ENCODE data around the gene METAP2. TPM values are rescaled to one million over a fixed set of nuclear protein-coding genes. Genes with fewer than 3 reads are reported as not detected.

The METAP2 gene
- total RNA-seq, 1 donor from 2014 or later = 44.8 TPM

DNA sequence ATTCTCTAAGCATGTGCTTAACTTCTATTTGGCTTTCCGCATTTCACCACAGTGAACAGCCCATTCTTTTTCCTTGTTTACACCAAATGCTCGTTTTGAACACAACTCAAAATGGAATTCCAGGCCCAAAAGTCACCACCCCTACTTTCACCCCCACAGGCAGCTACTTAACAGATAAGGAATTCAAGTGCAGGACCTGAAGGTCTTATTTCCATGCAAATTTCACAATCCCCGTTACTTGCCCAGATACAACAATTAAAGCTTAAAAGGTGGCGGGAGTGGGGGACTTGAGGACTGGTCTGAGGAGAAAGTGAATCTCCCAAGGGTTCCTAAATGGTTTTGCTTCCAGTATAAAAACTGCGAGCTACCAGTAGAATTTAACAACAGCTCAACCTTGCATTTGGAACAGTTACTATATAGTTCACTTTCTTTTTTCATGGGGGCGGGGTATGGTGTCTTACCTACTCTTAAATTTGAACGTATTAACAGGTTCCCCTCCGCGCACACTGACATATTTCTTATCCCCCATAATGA lies 73.6 kb downstream of the METAP2 start:
- FAIRE-seq (no peak), DNase-seq (ENCODE audit: low read depth) (peak; percentile 25)
- Histone ChIP-seq H3K27me3 (ENCODE audit: control insufficient read depth, insufficient read depth, low read length) (peaks cover 23% of the 10 kb centered on the region), H3K36me3 (ENCODE audit: control insufficient read depth, insufficient read depth, low read length) (no peaks in the 10 kb centered on the region), H3K4me3 (ENCODE audit: low read depth, low read length) (peak overlapping the region; percentile 36)
- TF ChIP-seq, protein P1, sequence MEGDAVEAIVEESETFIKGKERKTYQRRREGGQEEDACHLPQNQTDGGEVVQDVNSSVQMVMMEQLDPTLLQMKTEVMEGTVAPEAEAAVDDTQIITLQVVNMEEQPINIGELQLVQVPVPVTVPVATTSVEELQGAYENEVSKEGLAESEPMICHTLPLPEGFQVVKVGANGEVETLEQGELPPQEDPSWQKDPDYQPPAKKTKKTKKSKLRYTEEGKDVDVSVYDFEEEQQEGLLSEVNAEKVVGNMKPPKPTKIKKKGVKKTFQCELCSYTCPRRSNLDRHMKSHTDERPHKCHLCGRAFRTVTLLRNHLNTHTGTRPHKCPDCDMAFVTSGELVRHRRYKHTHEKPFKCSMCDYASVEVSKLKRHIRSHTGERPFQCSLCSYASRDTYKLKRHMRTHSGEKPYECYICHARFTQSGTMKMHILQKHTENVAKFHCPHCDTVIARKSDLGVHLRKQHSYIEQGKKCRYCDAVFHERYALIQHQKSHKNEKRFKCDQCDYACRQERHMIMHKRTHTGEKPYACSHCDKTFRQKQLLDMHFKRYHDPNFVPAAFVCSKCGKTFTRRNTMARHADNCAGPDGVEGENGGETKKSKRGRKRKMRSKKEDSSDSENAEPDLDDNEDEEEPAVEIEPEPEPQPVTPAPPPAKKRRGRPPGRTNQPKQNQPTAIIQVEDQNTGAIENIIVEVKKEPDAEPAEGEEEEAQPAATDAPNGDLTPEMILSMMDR (IDR thresholded peaks at IDR 0.05; ENCODE audit: insufficient read depth, low read length, severe bottlenecking) = no peak

- TF ChIP-seq, protein P1 (IDR thresholded peaks at IDR 0.05; ENCODE audit: insufficient read depth, low read length, severe bottlenecking) = no peak
- no peak for FAIRE-seq
- H3K4me3 ChIP-seq (ENCODE audit: low read depth, low read length) = peak overlapping the region; percentile 36
- peaks cover 23% of the 10 kb centered on the region for H3K27me3 ChIP-seq (ENCODE audit: control insufficient read depth, insufficient read depth, low read length)
- DNase-seq (ENCODE audit: low read depth) = no peak
- H3K36me3 ChIP-seq (ENCODE audit: control insufficient read depth, insufficient read depth, low read length) = no peaks in the 10 kb centered on the region
Measured at GRCh38 chr12:95548056-95548538, 74.1 kb downstream of the METAP2 start.

DNA sequence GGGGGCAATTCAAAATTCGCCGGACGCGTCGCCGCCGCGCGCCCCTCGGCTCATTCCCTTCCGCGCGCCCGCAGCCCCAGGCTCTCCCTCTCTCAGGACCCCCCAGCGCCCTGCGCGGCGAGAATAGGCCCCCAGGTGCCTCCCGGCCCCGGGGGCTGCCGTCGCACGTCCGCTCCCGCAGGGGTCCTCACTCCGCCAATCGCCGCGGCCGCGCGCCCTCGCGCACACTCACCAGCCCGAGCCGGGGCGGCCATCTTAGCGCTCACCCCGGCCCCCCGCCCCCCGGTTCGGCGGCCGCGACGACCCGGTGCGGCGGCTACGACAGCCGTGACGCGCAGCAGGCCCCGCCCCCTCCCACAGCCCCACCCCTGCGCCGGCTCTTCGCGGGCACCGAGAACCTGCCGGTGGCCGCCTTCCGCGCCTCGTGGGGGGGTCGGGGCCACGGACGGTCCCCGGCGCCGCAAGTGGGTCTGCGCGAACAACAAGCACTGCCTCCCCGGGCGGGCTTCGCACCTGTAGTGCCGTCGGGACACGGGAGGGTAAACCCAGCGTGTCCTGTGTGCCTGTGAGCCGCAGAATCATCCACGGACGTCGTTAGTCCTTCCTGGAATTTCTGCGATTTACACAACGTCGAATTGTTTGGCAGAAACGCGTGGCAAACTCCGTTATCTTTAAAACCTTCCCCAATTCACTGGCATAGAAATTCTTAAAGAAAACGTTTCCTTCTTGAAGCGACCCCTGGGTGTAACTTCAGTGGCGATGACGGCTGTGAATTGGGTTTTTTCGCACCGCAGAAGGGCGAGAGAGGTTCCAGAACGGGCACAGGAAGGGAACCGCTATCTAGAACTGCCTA lies 74.8 kb downstream of the METAP2 start:
- TF ChIP-seq, protein P1 (IDR thresholded peaks at IDR 0.05; ENCODE audit: insufficient read depth, low read length, severe bottlenecking) = no peak
- no peak for FAIRE-seq

GRCh38 chr12:95549392-95550084 lies 75.6 kb downstream of the METAP2 start:
- H3K27me3 ChIP-seq (ENCODE audit: control insufficient read depth, insufficient read depth, low read length) = peaks cover 23% of the 10 kb centered on the region
- FAIRE-seq (no peak), DNase-seq (ENCODE audit: low read depth) (no peak)
- no peaks in the 10 kb centered on the region for H3K36me3 ChIP-seq (ENCODE audit: control insufficient read depth, insufficient read depth, low read length)
- TF ChIP-seq, protein P1 (IDR thresholded peaks at IDR 0.05; ENCODE audit: insufficient read depth, low read length, severe bottlenecking) = no peak
- H3K4me3 ChIP-seq (ENCODE audit: low read depth, low read length) = no peak overlapping the region

More for the DNA sequence above, 74.8 kb downstream of the METAP2 start:
- Histone ChIP-seq H3K4me3 (ENCODE audit: low read depth, low read length) (peak overlapping the region; percentile 36), H3K36me3 (ENCODE audit: control insufficient read depth, insufficient read depth, low read length) (no peaks in the 10 kb centered on the region), H3K27me3 (ENCODE audit: control insufficient read depth, insufficient read depth, low read length) (peaks cover 23% of the 10 kb centered on the region)
- no peak for DNase-seq (ENCODE audit: low read depth)

DNA sequence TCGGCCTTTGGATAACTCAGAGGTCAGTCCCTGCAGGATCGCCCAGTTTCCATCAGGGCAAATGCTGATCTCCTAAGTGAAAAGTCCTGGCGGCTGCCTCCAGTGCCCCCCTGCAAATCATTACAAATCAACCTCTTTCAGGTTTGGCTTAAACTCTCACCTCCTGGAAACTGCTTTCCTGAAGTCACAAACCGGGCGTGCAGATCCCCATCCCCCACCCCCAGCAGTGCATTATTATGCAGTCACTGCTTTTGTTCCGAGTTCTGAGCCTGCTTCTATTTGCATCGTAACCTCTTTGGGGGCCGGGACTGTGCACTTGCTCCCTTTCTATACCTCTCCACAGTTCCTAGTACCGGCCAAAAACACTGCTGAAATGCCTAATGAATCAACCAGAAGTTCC lies 77.4 kb downstream of the METAP2 start, which contains the start of gene USP44:
USP44 (minus strand) TSS at position 172 of the 400 bp plus-strand sequence. CDS start 17,220 bp downstream, outside the sequence.
- H3K27me3 ChIP-seq (ENCODE audit: control insufficient read depth, insufficient read depth, low read length) = peaks cover 23% of the 10 kb centered on the region
- no peak within 1 kb of the TSS for H3K4me3 ChIP-seq (ENCODE audit: low read depth, low read length)
- TF ChIP-seq, protein P1 (IDR thresholded peaks at IDR 0.05; ENCODE audit: insufficient read depth, low read length, severe bottlenecking) = no peak
- FAIRE-seq = no peak
- no peak for DNase-seq (ENCODE audit: low read depth)
- no peaks in the 10 kb centered on the region for H3K36me3 ChIP-seq (ENCODE audit: control insufficient read depth, insufficient read depth, low read length)

Data from bronchial epithelial cell (primary cell).